HFF-Myc (cell line): Measurements from ENCODE around the gene IPO8.

Experiments
- DNase-seq: peaks from one replicate; pipeline ENCODE4 v3.0.0-alpha.2; 2011; ENCODE audit warnings: low read depth; ENCODE audit errors: extremely low read depth
- H3K4me3 ChIP-seq: replicated peaks from 2 replicates; pipeline ENCODE4 v1.5.1; 2011; ENCODE audit warnings: low read depth, mild to moderate bottlenecking, control low read depth, low read length
- CTCF ChIP-seq: IDR thresholded peaks from 2 replicates; pipeline ENCODE4 v1.5.1; 2012; ENCODE audit warnings: mild to moderate bottlenecking, low read depth, low read length, control low read depth; ENCODE audit errors: missing control alignments

Gene IPO8

GRCh38 chr12:30695199-30696102 lies at the start of gene IPO8:
Gene IPO8 (minus strand): TSS chr12:30695869. CDS start chr12:30695647, 222 bp downstream.
- H3K4me3 ChIP-seq, result peak within 1 kb of the TSS; percentile 93
- peak; percentile 21 for TF ChIP-seq CTCF
- DNase-seq, result peak; percentile 69

GRCh38 chr12:30744321-30744720 lies 48.7 kb upstream of the IPO8 start:
- no peak for DNase-seq
- TF ChIP-seq CTCF, result no peak
- no peak overlapping the region for H3K4me3 ChIP-seq

GRCh38 chr12:30740274-30740673 lies 44.6 kb upstream of the IPO8 start:
- no peak for TF ChIP-seq CTCF
- no peak for DNase-seq
- no peak overlapping the region for H3K4me3 ChIP-seq

GRCh38 chr12:30739020-30739419 lies 43.4 kb upstream of the IPO8 start:
- DNase-seq, result no peak
- TF ChIP-seq CTCF, result no peak
- no peak overlapping the region for H3K4me3 ChIP-seq

GRCh38 chr12:30732954-30733637 lies 37.4 kb upstream of the IPO8 start:
- no peak for TF ChIP-seq CTCF
- no peak overlapping the region for H3K4me3 ChIP-seq
- no peak for DNase-seq

- no peak overlapping the region for H3K4me3 ChIP-seq
- TF ChIP-seq CTCF, result no peak
- DNase-seq, result no peak
Observed at GRCh38 chr12:30730011-30730410, 34.3 kb upstream of the IPO8 start.
